Uterus (tissue), 4 donors: ENCODE results near the gene LDLRAD4. TPM values are rescaled to one million over a fixed set of nuclear protein-coding genes. Genes with fewer than 3 reads are reported as not detected.

Source experiments
- DNase-seq, 2 donors: peaks; one replicate each; pipeline ENCODE4 v3.0.0-alpha.2; 2019 to 2020
- H3K27ac ChIP-seq, 2 donors: fragments of 200-600 bp; sonication (generic); 1 replicate in 1 of 2; 2 replicates in 1 of 2; pipeline ENCODE4 v1.5.1; 2016 to 2018
- H3K27me3 ChIP-seq, 2 donors: fragments of 200-600 bp; sonication (generic); one replicate each; pipeline ENCODE4 v1.5.1; 2018 to 2019; ENCODE audit warnings: control low read depth in 1 of 2
- H3K36me3 ChIP-seq, 2 donors: fragments of 200-600 bp; sonication (generic); one replicate each; pipeline ENCODE4 v1.5.1; 2019; ENCODE audit warnings: control low read depth in 1 of 2
- H3K4me1 ChIP-seq, 2 donors: fragments of 200-600 bp; sonication (generic); one replicate each; pipeline ENCODE4 v1.5.1; 2018 to 2019; ENCODE audit warnings: control low read depth in 1 of 2
- H3K4me3 ChIP-seq, 2 donors: fragments of 200-600 bp; sonication (generic); 1 replicate in 1 of 2; 2 replicates in 1 of 2; pipeline ENCODE4 v1.5.1; 2018 to 2019; ENCODE audit warnings: mild to moderate bottlenecking in 1 of 2
- H3K9me3 ChIP-seq, 2 donors: fragments of 200-600 bp; sonication (generic); one replicate each; pipeline ENCODE4 v1.5.1; 2019; ENCODE audit warnings: control low read depth in 1 of 2
- CTCF ChIP-seq, 4 experiments: fragments of 200-600 bp in 2 of 4; fragments of 450-650 bp in 2 of 4; sonication (generic) in 2 of 4; IDR thresholded peaks; one replicate each; pipeline ENCODE4 v1.5.1; 2016 to 2019; ENCODE audit warnings: antibody characterized with exemption in 4 of 4, mild to moderate bottlenecking in 2 of 4, moderate library complexity in 1 of 4
- POLR2A ChIP-seq, 2 donors: fragments of 450-650 bp; IDR thresholded peaks; one replicate each; pipeline ENCODE4 v1.6.1; 2016; ENCODE audit warnings: antibody characterized with exemption in 2 of 2, mild to moderate bottlenecking in 1 of 2, moderate library complexity in 1 of 2
- intact Hi-C: fragments of 100-400 bp; cut with DNase I; formaldehyde crosslinking; loops from one replicate; pipeline ENCODE4 v1.15.1; 2023; ENCODE audit warnings: low total_unique reads
- total RNA-seq, 4 donors: library from RNA; depleted of rRNA in 3 of 4; stranded (reverse); fragments of >200 nt in 3 of 4; gene quantifications; one replicate each; pipeline versions ENCODE4 v1.1.0 to v1.2.4, GENCODE V29; 2014 to 2023
- donor health status: DM: yes; HTN: yes; CAD: no.

Gene LDLRAD4
- total RNA-seq, 4 donors from 2014 or later, result 23.8 to 82.2 (median 39.3) TPM

DNA sequence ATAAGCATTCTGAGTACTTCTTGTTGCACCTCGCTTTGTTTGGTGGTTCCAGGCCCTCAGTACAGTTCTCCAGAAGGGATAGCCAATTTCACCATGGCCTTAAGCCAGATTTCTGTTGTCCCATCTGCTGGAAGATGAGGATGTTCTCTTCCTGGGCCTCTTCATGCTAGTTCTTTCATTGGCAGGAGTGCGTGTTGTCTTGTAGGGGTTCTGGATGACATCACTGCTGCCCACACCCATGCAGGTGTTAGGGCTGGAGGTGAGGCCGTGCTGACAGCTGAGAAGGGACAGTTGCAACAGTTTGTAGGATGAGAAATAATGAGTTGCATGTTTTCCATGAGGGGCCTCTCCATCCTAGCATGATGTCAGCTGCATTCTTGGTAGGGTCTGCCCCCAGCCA, 142.9 kb downstream of the LDLRAD4 start:
- TF ChIP-seq CTCF (IDR thresholded peaks at IDR 0.05) (no peak), POLR2A (IDR thresholded peaks at IDR 0.05) (no peak)
- DNase-seq, result no peak
- intact Hi-C loops, result no loop called here
- Histone ChIP-seq H3K9me3 (no peaks in the 10 kb centered on the region), H3K4me1 (no peaks in the 10 kb centered on the region), H3K27ac (no peak overlapping the region), H3K27me3 (no peaks in the 10 kb centered on the region), H3K36me3 (no peaks in the 10 kb centered on the region), H3K4me3 (no peak overlapping the region)

- no peak for DNase-seq
- Histone ChIP-seq H3K4me1 (no peaks in the 10 kb centered on the region), H3K27ac (no peak overlapping the region), H3K9me3 (no peaks in the 10 kb centered on the region), H3K36me3 (no peaks in the 10 kb centered on the region), H3K27me3 (no peaks in the 10 kb centered on the region), H3K4me3 (no peak overlapping the region)
- intact Hi-C loops, result no loop called here
- no peak for TF ChIP-seq POLR2A (IDR thresholded peaks at IDR 0.05)
- no peak for TF ChIP-seq CTCF (IDR thresholded peaks at IDR 0.05)
These were observed 143.5 kb downstream of the LDLRAD4 start for GRCh38 chr18:13362051-13362450.

GRCh38 chr18:13362607-13363006, 144.0 kb downstream of the LDLRAD4 start:
- Histone ChIP-seq H3K4me3 (no peak overlapping the region), H3K9me3 (no peaks in the 10 kb centered on the region), H3K27me3 (no peaks in the 10 kb centered on the region), H3K36me3 (no peaks in the 10 kb centered on the region), H3K4me1 (no peaks in the 10 kb centered on the region), H3K27ac (no peak overlapping the region)
- no peak for DNase-seq
- intact Hi-C loops, result no loop called here
- TF ChIP-seq POLR2A (IDR thresholded peaks at IDR 0.05) (no peak), CTCF (IDR thresholded peaks at IDR 0.05) (no peak)

GRCh38 chr18:13363359-13363758, 144.8 kb downstream of the LDLRAD4 start:
- DNase-seq, result no peak
- TF ChIP-seq POLR2A (IDR thresholded peaks at IDR 0.05) (no peak), CTCF (IDR thresholded peaks at IDR 0.05) (no peak)
- H3K9me3 ChIP-seq, result no peaks in the 10 kb centered on the region
- no peaks in the 10 kb centered on the region for H3K36me3 ChIP-seq
- H3K27ac ChIP-seq, result no peak overlapping the region
- no peaks in the 10 kb centered on the region for H3K4me1 ChIP-seq
- intact Hi-C loops, result no loop called here
- H3K4me3 ChIP-seq, result no peak overlapping the region
- no peaks in the 10 kb centered on the region for H3K27me3 ChIP-seq

GRCh38 chr18:13364721-13365205, 146.2 kb downstream of the LDLRAD4 start:
- no peak for DNase-seq
- Histone ChIP-seq H3K9me3 (no peaks in the 10 kb centered on the region), H3K4me3 (no peak overlapping the region), H3K27ac (no peak overlapping the region), H3K36me3 (no peaks in the 10 kb centered on the region), H3K27me3 (no peaks in the 10 kb centered on the region), H3K4me1 (no peaks in the 10 kb centered on the region)
- no peak for TF ChIP-seq CTCF (IDR thresholded peaks at IDR 0.05)
- intact Hi-C loops, result no loop called here
